Measurements from ENCODE around the gene GALNT18. TPM values are rescaled to one million over a fixed set of nuclear protein-coding genes. Genes with fewer than 3 reads are reported as not detected.

Gene GALNT18
- polyA plus RNA-seq, 1 experiment = 4.1 TPM

GRCh38 chr11:11302565-11302964 lies 319.2 kb downstream of the GALNT18 start:
- Histone ChIP-seq H3K36me3 (ENCODE audit: control insufficient read depth, insufficient read depth, low read length) (no peaks in the 10 kb centered on the region), H3K27me3 (ENCODE audit: control insufficient read depth, insufficient read depth, low read length) (no peaks in the 10 kb centered on the region), H3K4me3 (ENCODE audit: low read depth, low read length) (no peak overlapping the region)
- POLR2A ChIA-PET = no interaction called here
- TF ChIP-seq CTCF (IDR thresholded peaks at IDR 0.05; ENCODE audit: insufficient read depth, low read depth, low read length) = no peak
- DNase-seq (ENCODE audit: low read depth) = no peak
- CTCF ChIA-PET = no interaction called here

- TF ChIP-seq CTCF (IDR thresholded peaks at IDR 0.05; ENCODE audit: insufficient read depth, low read depth, low read length) = no peak
- POLR2A ChIA-PET = no interaction called here
- Histone ChIP-seq H3K4me3 (ENCODE audit: low read depth, low read length) (no peak overlapping the region), H3K27me3 (ENCODE audit: control insufficient read depth, insufficient read depth, low read length) (no peaks in the 10 kb centered on the region), H3K36me3 (ENCODE audit: control insufficient read depth, insufficient read depth, low read length) (no peaks in the 10 kb centered on the region)
- CTCF ChIA-PET = no interaction called here
- DNase-seq (ENCODE audit: low read depth) = no peak
Observed at GRCh38 chr11:11301212-11301611, 320.6 kb downstream of the GALNT18 start.

GRCh38 chr11:11297578-11297977 lies 324.2 kb downstream of the GALNT18 start:
- Histone ChIP-seq H3K4me3 (ENCODE audit: low read depth, low read length) (no peak overlapping the region), H3K36me3 (ENCODE audit: control insufficient read depth, insufficient read depth, low read length) (no peaks in the 10 kb centered on the region), H3K27me3 (ENCODE audit: control insufficient read depth, insufficient read depth, low read length) (no peaks in the 10 kb centered on the region)
- no peak for DNase-seq (ENCODE audit: low read depth)
- no peak for TF ChIP-seq CTCF (IDR thresholded peaks at IDR 0.05; ENCODE audit: insufficient read depth, low read depth, low read length)
- POLR2A ChIA-PET = no interaction called here
- CTCF ChIA-PET = no interaction called here

- Histone ChIP-seq H3K36me3 (ENCODE audit: control insufficient read depth, insufficient read depth, low read length) (no peaks in the 10 kb centered on the region), H3K4me3 (ENCODE audit: low read depth, low read length) (no peak overlapping the region), H3K27me3 (ENCODE audit: control insufficient read depth, insufficient read depth, low read length) (no peaks in the 10 kb centered on the region)
- no peak for TF ChIP-seq CTCF (IDR thresholded peaks at IDR 0.05; ENCODE audit: insufficient read depth, low read depth, low read length)
- CTCF ChIA-PET = no interaction called here
- no peak for DNase-seq (ENCODE audit: low read depth)
- POLR2A ChIA-PET = no interaction called here
Observed at GRCh38 chr11:11296434-11296833, 325.4 kb downstream of the GALNT18 start.

- DNase-seq (ENCODE audit: low read depth) = no peak
- ChIA-PET CTCF (no interaction called here), POLR2A (no interaction called here)
- H3K4me3 ChIP-seq (ENCODE audit: low read depth, low read length) = no peak overlapping the region
- H3K36me3 ChIP-seq (ENCODE audit: control insufficient read depth, insufficient read depth, low read length) = no peaks in the 10 kb centered on the region
- H3K27me3 ChIP-seq (ENCODE audit: control insufficient read depth, insufficient read depth, low read length) = peaks cover 2% of the 10 kb centered on the region; the same call in 1 of the 2 replicates
- TF ChIP-seq CTCF (IDR thresholded peaks at IDR 0.05; ENCODE audit: insufficient read depth, low read depth, low read length) = no peak
Observed at GRCh38 chr11:11294551-11294855, 327.3 kb downstream of the GALNT18 start.
